ENCODE data around the gene TMEM109. TPM values are rescaled to one million over a fixed set of nuclear protein-coding genes. Genes with fewer than 3 reads are reported as not detected.

The TMEM109 gene
- total and polyA plus RNA-seq, 9 of the 15 experiments (the other 6 are each of a cell fraction or from before 2014, with no cell fraction given) = 9.2 to 71.3 (median 30.5) TPM

DNA sequence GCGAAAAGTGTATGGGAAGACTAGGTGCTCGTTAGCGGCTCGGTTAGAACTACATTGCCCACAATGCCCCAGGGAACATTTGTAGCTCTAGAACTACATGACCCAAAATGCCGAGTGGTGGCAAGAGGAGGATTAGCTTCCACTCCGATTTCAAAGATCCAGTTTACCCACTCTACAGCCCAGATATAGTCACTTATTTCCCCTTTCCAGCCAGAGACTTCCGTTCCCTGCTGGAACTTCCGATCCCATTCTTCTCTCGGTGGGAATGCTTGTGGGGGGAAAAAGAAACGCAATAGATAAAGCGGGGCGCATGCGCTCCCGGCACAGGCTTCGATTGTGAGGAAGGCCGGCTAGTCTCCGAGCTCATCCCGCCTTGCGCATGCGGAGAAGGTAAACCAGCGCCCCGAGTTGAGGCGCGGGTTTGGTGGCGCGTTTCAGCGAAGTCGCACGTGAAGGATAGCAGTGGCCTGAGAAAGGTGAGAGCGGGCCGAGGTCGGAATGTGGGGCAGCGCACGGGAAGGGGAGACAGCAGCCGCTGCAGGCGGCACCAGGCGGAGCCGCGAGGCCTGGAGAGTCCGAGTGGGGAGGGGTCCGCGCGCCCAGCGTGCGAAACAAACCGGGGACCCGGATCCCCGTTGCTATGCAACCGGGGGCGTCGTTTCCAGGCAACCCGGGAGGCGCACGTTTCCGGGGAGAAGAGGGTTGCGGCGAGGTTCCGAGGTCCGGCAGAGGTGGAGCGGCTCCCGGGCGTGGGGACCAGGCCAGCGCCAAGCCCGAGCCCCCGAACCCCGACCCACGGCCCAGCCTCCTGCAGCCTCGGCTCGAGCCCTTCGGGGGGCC is at the start of gene TMEM109 (continued):
- TF ChIP-seq, protein P1, sequence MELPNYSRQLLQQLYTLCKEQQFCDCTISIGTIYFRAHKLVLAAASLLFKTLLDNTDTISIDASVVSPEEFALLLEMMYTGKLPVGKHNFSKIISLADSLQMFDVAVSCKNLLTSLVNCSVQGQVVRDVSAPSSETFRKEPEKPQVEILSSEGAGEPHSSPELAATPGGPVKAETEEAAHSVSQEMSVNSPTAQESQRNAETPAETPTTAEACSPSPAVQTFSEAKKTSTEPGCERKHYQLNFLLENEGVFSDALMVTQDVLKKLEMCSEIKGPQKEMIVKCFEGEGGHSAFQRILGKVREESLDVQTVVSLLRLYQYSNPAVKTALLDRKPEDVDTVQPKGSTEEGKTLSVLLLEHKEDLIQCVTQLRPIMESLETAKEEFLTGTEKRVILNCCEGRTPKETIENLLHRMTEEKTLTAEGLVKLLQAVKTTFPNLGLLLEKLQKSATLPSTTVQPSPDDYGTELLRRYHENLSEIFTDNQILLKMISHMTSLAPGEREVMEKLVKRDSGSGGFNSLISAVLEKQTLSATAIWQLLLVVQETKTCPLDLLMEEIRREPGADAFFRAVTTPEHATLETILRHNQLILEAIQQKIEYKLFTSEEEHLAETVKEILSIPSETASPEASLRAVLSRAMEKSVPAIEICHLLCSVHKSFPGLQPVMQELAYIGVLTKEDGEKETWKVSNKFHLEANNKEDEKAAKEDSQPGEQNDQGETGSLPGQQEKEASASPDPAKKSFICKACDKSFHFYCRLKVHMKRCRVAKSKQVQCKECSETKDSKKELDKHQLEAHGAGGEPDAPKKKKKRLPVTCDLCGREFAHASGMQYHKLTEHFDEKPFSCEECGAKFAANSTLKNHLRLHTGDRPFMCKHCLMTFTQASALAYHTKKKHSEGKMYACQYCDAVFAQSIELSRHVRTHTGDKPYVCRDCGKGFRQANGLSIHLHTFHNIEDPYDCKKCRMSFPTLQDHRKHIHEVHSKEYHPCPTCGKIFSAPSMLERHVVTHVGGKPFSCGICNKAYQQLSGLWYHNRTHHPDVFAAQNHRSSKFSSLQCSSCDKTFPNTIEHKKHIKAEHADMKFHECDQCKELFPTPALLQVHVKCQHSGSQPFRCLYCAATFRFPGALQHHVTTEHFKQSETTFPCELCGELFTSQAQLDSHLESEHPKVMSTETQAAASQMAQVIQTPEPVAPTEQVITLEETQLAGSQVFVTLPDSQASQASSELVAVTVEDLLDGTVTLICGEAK (IDR thresholded peaks at IDR 0.05) = peak; percentile 58; the same call in 1 of the 2 replicates
- TF ChIP-seq, protein P1 (CRISPR knock-in tag; IDR thresholded peaks at IDR 0.05) = no peak
- TF ChIP-seq RB1 (IDR thresholded peaks at IDR 0.05; ENCODE audit: low read depth) = peak; percentile 39; the same call in 1 of the 2 replicates
- TF ChIP-seq L3MBTL2 (IDR thresholded peaks at IDR 0.05) = peak; percentile 99
- TF ChIP-seq, protein P2, sequence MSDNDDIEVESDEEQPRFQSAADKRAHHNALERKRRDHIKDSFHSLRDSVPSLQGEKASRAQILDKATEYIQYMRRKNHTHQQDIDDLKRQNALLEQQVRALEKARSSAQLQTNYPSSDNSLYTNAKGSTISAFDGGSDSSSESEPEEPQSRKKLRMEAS (CRISPR knock-in tag; IDR thresholded peaks at IDR 0.05) = peak; percentile 84
- 0 out of 2 replicates have a peak, but pooled peaks have one; percentile 43 for TF ChIP-seq ZNF75A (CRISPR knock-in tag; IDR thresholded peaks at IDR 0.05)
- peak; percentile 85 for TF ChIP-seq PCBP1 (IDR thresholded peaks at IDR 0.05; ENCODE audit: low read depth, low read length, poor library complexity, severe bottlenecking)
- TF ChIP-seq ZNF232 (CRISPR knock-in tag; IDR thresholded peaks at IDR 0.05) = no peak
- no peak; the same call in 1 of the 2 replicates for TF ChIP-seq PML (IDR thresholded peaks at IDR 0.05; ENCODE audit: low read length)
- peak; percentile 58 for TF ChIP-seq CHD1 (IDR thresholded peaks at IDR 0.05; ENCODE audit: low read length)
- TF ChIP-seq NRF1 (conservative IDR thresholded peaks at IDR 0.05 in 1 of 2, IDR thresholded peaks at IDR 0.05 in 1 of 2) = peak; percentile 99
- 0 out of 2 replicates have a peak, but pooled peaks have one; percentile 22 for TF ChIP-seq ZNF583 (CRISPR knock-in tag; IDR thresholded peaks at IDR 0.05)
- TF ChIP-seq, protein P3, sequence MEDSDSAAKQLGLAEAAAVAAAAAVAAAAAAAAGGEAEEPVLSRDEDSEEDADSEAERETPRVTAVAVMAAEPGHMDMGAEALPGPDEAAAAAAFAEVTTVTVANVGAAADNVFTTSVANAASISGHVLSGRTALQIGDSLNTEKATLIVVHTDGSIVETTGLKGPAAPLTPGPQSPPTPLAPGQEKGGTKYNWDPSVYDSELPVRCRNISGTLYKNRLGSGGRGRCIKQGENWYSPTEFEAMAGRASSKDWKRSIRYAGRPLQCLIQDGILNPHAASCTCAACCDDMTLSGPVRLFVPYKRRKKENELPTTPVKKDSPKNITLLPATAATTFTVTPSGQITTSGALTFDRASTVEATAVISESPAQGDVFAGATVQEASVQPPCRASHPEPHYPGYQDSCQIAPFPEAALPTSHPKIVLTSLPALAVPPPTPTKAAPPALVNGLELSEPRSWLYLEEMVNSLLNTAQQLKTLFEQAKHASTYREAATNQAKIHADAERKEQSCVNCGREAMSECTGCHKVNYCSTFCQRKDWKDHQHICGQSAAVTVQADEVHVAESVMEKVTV (CRISPR knock-in tag; IDR thresholded peaks at IDR 0.05) = peak; percentile 31; the same call in 1 of the 2 replicates
- no peak for TF ChIP-seq ZNF174 (CRISPR knock-in tag; IDR thresholded peaks at IDR 0.05)
- TF ChIP-seq RFX1 (IDR thresholded peaks at IDR 0.05) = peak; percentile 95
- TF ChIP-seq HCFC1 (IDR thresholded peaks at IDR 0.05; ENCODE audit: low read depth, low read length) = peak; percentile 92
- peak; percentile 76 for TF ChIP-seq POLR2A (conservative IDR thresholded peaks at IDR 0.05)

Data from K562 (cell line).